ENCODE measurements around the gene CUX1.

- TF ChIP-seq CTCF (IDR thresholded peaks at IDR 0.05) (no peak), POLR2A (IDR thresholded peaks at IDR 0.05) (no peak)
Measured at GRCh38 chr7:102305414-102306268, 488.2 kb downstream of the CUX1 start.
